Measurements from ENCODE around the gene KRABD2.
"Not testable (repeated sequence)": the region's sequence is repeated elsewhere in the genome, so short reads cannot be mapped to it uniquely, and the experiment has no call there.

The KRABD2 gene

GRCh38 chr17:8380049-8380448 is 3.5 kb upstream of the KRABD2 start:
- H3K27ac ChIP-seq, result no peak overlapping the region
- intact Hi-C loops (cut with DNase I; ENCODE audit: low total_unique reads) (no loop called here), in situ Hi-C loops (cut with MboI; ENCODE audit: low sequenced_read_pairs in 4 of 4) (no loop called here)
- TF ChIP-seq, protein P1, sequence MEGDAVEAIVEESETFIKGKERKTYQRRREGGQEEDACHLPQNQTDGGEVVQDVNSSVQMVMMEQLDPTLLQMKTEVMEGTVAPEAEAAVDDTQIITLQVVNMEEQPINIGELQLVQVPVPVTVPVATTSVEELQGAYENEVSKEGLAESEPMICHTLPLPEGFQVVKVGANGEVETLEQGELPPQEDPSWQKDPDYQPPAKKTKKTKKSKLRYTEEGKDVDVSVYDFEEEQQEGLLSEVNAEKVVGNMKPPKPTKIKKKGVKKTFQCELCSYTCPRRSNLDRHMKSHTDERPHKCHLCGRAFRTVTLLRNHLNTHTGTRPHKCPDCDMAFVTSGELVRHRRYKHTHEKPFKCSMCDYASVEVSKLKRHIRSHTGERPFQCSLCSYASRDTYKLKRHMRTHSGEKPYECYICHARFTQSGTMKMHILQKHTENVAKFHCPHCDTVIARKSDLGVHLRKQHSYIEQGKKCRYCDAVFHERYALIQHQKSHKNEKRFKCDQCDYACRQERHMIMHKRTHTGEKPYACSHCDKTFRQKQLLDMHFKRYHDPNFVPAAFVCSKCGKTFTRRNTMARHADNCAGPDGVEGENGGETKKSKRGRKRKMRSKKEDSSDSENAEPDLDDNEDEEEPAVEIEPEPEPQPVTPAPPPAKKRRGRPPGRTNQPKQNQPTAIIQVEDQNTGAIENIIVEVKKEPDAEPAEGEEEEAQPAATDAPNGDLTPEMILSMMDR (IDR thresholded peaks at IDR 0.05 in 4 of 5, conservative IDR thresholded peaks at IDR 0.05 in 1 of 5), result no peak
- no peak for TF ChIP-seq POLR2A (IDR thresholded peaks at IDR 0.05)
- H3K36me3 ChIP-seq, result peaks cover 0 to 52% of the 10 kb centered on the region in 2 donors
- H3K4me3 ChIP-seq, result no peak overlapping the region
- H3K27me3 ChIP-seq, result no peaks in the 10 kb centered on the region
- peaks cover 36 to 43% of the 10 kb centered on the region in 2 donors for H3K4me1 ChIP-seq
- DNase-seq (no peak), ATAC-seq (no peak)
- H3K9me3 ChIP-seq, result no peaks in the 10 kb centered on the region

GRCh38 chr17:8378117-8378516 is 1.6 kb upstream of the KRABD2 start:
- H3K9me3 ChIP-seq; in situ Hi-C loops (cut with MboI; ENCODE audit: low sequenced_read_pairs in 4 of 4); ATAC-seq; H3K27me3 ChIP-seq; H3K4me3 ChIP-seq; DNase-seq: not testable (repeated sequence)
- Histone ChIP-seq H3K36me3 (peaks cover 0 to 52% of the 10 kb centered on the region in 2 donors), H3K27ac (peak overlapping the region in 1 of 4 donors; percentile 90), H3K4me1 (peaks cover 33 to 42% of the 10 kb centered on the region in 2 donors)
- intact Hi-C loops (cut with DNase I; ENCODE audit: low total_unique reads), result loop anchor here (5.0 kb wide), 1 partner anchor 536 kb away; no protein-coding TSS in a partner anchor

- in situ Hi-C loops (cut with MboI; ENCODE audit: low sequenced_read_pairs in 4 of 4) (no loop called here), intact Hi-C loops (cut with DNase I; ENCODE audit: low total_unique reads) (loop anchor here (5.0 kb wide), 1 partner anchor 535 kb away; no protein-coding TSS in a partner anchor)
- peak overlapping the region; percentile 90 to 93 (median 92) for H3K27ac ChIP-seq
- TF ChIP-seq, protein P1 (IDR thresholded peaks at IDR 0.05 in 4 of 5, conservative IDR thresholded peaks at IDR 0.05 in 1 of 5), result no peak
- TF ChIP-seq POLR2A (IDR thresholded peaks at IDR 0.05), result no peak
- peaks cover 34 to 45% of the 10 kb centered on the region in 2 donors for H3K4me1 ChIP-seq
- no peak overlapping the region for H3K4me3 ChIP-seq
- H3K27me3 ChIP-seq, result no peaks in the 10 kb centered on the region
- no peaks in the 10 kb centered on the region for H3K9me3 ChIP-seq
- ATAC-seq (no peak), DNase-seq (no peak)
- peaks cover 0 to 52% of the 10 kb centered on the region in 2 donors for H3K36me3 ChIP-seq
These were observed 918 bp upstream of the KRABD2 start for GRCh38 chr17:8377422-8377821.

DNA sequence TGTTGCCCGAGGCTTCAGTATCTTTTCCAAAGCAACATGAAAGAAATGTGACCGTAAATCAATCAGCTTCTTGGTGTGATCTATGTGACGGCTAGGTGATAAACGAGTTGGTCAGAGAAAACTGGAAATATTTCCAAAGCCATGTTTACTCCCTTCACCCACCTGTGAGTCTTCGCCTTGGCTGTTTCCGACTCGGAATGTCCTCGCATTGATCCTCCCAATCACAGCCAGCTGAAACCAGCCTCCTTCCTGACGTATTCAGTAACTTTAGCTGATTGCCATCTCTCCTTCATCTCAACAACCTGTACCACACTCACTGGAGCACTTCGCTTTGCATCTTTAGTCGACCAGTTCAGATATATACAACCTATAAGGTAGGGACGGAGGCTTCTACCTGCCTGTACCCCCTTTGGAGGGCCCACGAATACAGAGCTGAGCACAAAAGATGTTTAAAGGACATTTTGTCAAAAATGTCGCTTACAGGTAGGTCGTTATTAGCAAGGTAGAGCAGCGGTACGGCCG is 705 bp downstream of the KRABD2 start:
- in situ Hi-C loops (cut with MboI; ENCODE audit: low sequenced_read_pairs in 4 of 4), result no loop called here
- Histone ChIP-seq H3K27ac (peak overlapping the region; percentile 90 to 93 (median 92)), H3K4me3 (peak overlapping the region; percentile 72 to 95 (median 84)), H3K27me3 (no peaks in the 10 kb centered on the region), H3K9me3 (no peaks in the 10 kb centered on the region), H3K4me1 (peaks cover 35 to 46% of the 10 kb centered on the region in 2 donors), H3K36me3 (peaks cover 0 to 39% of the 10 kb centered on the region in 2 donors)
- DNase-seq (no peak), ATAC-seq (peak; percentile 7 to 14)
- no peak for TF ChIP-seq POLR2A (IDR thresholded peaks at IDR 0.05)
- TF ChIP-seq, protein P1 (IDR thresholded peaks at IDR 0.05 in 4 of 5, conservative IDR thresholded peaks at IDR 0.05 in 1 of 5), result no peak
- intact Hi-C loops (cut with DNase I; ENCODE audit: low total_unique reads), result loop anchor here (1.0 to 5.0 kb wide), 2 partner anchors 154 to 533 kb away; no protein-coding TSS in a partner anchor

GRCh38 chr17:8373856-8374255 is 2.6 kb downstream of the KRABD2 start:
- ATAC-seq; H3K27me3 ChIP-seq; intact Hi-C loops (cut with DNase I; ENCODE audit: low total_unique reads); H3K9me3 ChIP-seq; in situ Hi-C loops (cut with MboI; ENCODE audit: low sequenced_read_pairs in 4 of 4); H3K27ac ChIP-seq; H3K4me3 ChIP-seq; DNase-seq: not testable (repeated sequence)
- Histone ChIP-seq H3K4me1 (peaks cover 39 to 41% of the 10 kb centered on the region in 2 donors), H3K36me3 (peaks cover 0 to 32% of the 10 kb centered on the region in 2 donors)

All from gastrocnemius medialis (tissue), 4 donors.